HCT116 (cell line): ENCODE measurements around the gene PIN1. TPM values are rescaled to one million over a fixed set of nuclear protein-coding genes. Genes with fewer than 3 reads are reported as not detected.

Experiments
- ATAC-seq: fragments of 200-7000 bp; cut with Tn5 transposase; 2 replicates; pipeline ENCODE4 v1.9.1; 2020; ENCODE audit warnings: mild to moderate bottlenecking, moderate library complexity
- BruUV-seq: library from RNA; stranded (reverse); fragments of 400-500 nt; replicated peaks from 2 replicates; lab custom pipeline; 2021; lab: Mats Ljungman, UMichigan
- CTCF ChIA-PET: fragments of 300-600 bp; sonication (Branson Sonifier 250); formaldehyde crosslinking; loops from one replicate; lab custom pipeline; 2021; ENCODE audit warnings: antibody characterized with exemption; lab: Charles Lee
- POLR2A ChIA-PET: fragments of 300-600, 350-600 bp; sonication (Branson Sonifier 250); formaldehyde crosslinking; loops from one replicate; lab custom pipeline; 2021; ENCODE audit warnings: antibody characterized with exemption; lab: Charles Lee
- RAD21 ChIA-PET, 2 experiments: fragments of 300-600 bp; sonication (Branson Sonifier 250); formaldehyde crosslinking; loops; one replicate each; lab custom pipeline; 2023; ENCODE audit warnings: low total read pairs in 2 of 2; ENCODE audit not compliant: uncharacterized antibody in 2 of 2, unreplicated experiment in 2 of 2, low non-redundant PET in 1 of 2; lab: Charles Lee
- DNase-seq: peaks from one replicate; pipeline ENCODE4 v3.0.0-alpha.2; 2010; ENCODE audit warnings: low read depth, low spot score
- H2AFZ ChIP-seq: fragments of 200-600 bp; shearing (Covaris generic), sonication (generic); 2 replicates; pipeline ENCODE4 v1.6.1; 2017; ENCODE audit warnings: low read depth, mixed run types, mixed read lengths, antibody characterized with exemption, low read length; ENCODE audit not compliant: poor library complexity, severe bottlenecking
- H3K27ac ChIP-seq: 2 replicates; pipeline ENCODE4 v1.5.1; 2012; ENCODE audit warnings: low read depth, low read length
- H3K27me3 ChIP-seq: fragments of 200-600 bp; sonication (generic); 2 replicates; pipeline ENCODE4 v1.6.1; 2016; ENCODE audit warnings: mixed run types, low read length, mixed read lengths; ENCODE audit not compliant: insufficient read depth
- H3K36me3 ChIP-seq, 2 experiments: fragments of 200-500 bp in 1 of 2; fragments of 200-600 bp in 1 of 2; sonication (Bioruptor generic) in 1 of 2; sonication (generic) in 1 of 2; 2 replicates each; pipeline versions ENCODE4 v1.5.1 to v1.6.1; 2014 to 2016; ENCODE audit warnings: low read length in 2 of 2, inconsistent platforms in 1 of 2, mixed read lengths in 1 of 2, mixed run types in 1 of 2; ENCODE audit not compliant: insufficient read depth in 2 of 2, control insufficient read depth in 1 of 2
- H3K4me1 ChIP-seq, 2 experiments: fragments of 200-600 bp in 1 of 2; sonication (generic) in 1 of 2; 2 replicates each; pipeline versions ENCODE4 v1.5.1 to v1.6.1; 2012 to 2017; ENCODE audit warnings: low read length in 2 of 2, inconsistent platforms in 1 of 2, mild to moderate bottlenecking in 1 of 2, mixed read lengths in 1 of 2, mixed run types in 1 of 2, moderate library complexity in 1 of 2; ENCODE audit not compliant: insufficient read depth in 2 of 2, control insufficient read depth in 1 of 2
- H3K4me2 ChIP-seq: fragments of 200-600 bp; sonication (generic); 2 replicates; pipeline ENCODE4 v1.6.1; 2017; ENCODE audit warnings: mixed run types, low read length, mixed read lengths
- H3K4me3 ChIP-seq, 2 experiments: fragments of 200-600 bp in 1 of 2; sonication (generic) in 1 of 2; replicated peaks in 1 of 2; 2 replicates each; pipeline ENCODE4 v1.5.1; 2011 to 2016; ENCODE audit warnings: low read length in 2 of 2, control low read depth in 1 of 2, low read depth in 1 of 2, mild to moderate bottlenecking in 1 of 2, mixed read lengths in 1 of 2, mixed run types in 1 of 2
- H3K79me2 ChIP-seq: fragments of 200-600 bp; sonication (generic); 2 replicates; pipeline ENCODE4 v1.6.1; 2017; ENCODE audit warnings: mild to moderate bottlenecking, mixed run types, low read length, moderate library complexity, mixed read lengths; ENCODE audit not compliant: insufficient read depth
- H3K9ac ChIP-seq: fragments of 200-600 bp; sonication (generic); 2 replicates; pipeline ENCODE4 v1.6.1; 2016; ENCODE audit warnings: low read length, mixed read lengths
- H3K9me2 ChIP-seq: fragments of 200-600 bp; sonication (generic), shearing (Covaris generic); 2 replicates; pipeline ENCODE4 v1.6.1; 2017; ENCODE audit warnings: mixed run types, mild to moderate bottlenecking, moderate library complexity; ENCODE audit not compliant: insufficient read depth
- H3K9me3 ChIP-seq, 2 experiments: fragments of 200-500 bp in 1 of 2; fragments of 200-600 bp in 1 of 2; sonication (Bioruptor generic) in 1 of 2; sonication (generic) in 1 of 2; 2 replicates each; pipeline ENCODE4 v1.6.1; 2014 to 2017; ENCODE audit warnings: low read length in 2 of 2, mixed read lengths in 2 of 2, inconsistent platforms in 1 of 2, low read depth in 1 of 2, mild to moderate bottlenecking in 1 of 2, mixed run types in 1 of 2, moderate library complexity in 1 of 2; ENCODE audit not compliant: control insufficient read depth in 1 of 2, insufficient read depth in 1 of 2
- H4K20me1 ChIP-seq: fragments of 200-600 bp; sonication (generic), shearing (Covaris generic); 2 replicates; pipeline ENCODE4 v1.6.1; 2017; ENCODE audit warnings: mixed run types, mild to moderate bottlenecking, moderate library complexity; ENCODE audit not compliant: insufficient read depth
- ATF3 ChIP-seq: IDR thresholded peaks from 2 replicates; pipeline ENCODE4 v1.6.1; 2012
- CEBPB ChIP-seq: IDR thresholded peaks from 2 replicates; pipeline ENCODE4 v1.6.1; 2012; ENCODE audit warnings: low read depth
- EGR1 ChIP-seq: IDR thresholded peaks from 2 replicates; pipeline ENCODE4 v1.6.1; 2012; ENCODE audit warnings: low read depth
- ELF1 ChIP-seq: IDR thresholded peaks from 2 replicates; pipeline ENCODE4 v1.6.1; 2012; ENCODE audit warnings: low read depth, borderline replicate concordance
- EZH2 ChIP-seq: fragments of 200-600 bp; sonication (generic); IDR thresholded peaks from 2 replicates; pipeline ENCODE4 v1.6.1; 2017; ENCODE audit warnings: antibody characterized with exemption, mixed run types
- EZH2phosphoT487 ChIP-seq: fragments of 200-600 bp; IDR thresholded peaks from 2 replicates; pipeline ENCODE4 v1.6.1; 2018; ENCODE audit warnings: antibody characterized with exemption, borderline replicate concordance
- FOSL1 ChIP-seq: IDR thresholded peaks from 2 replicates; pipeline ENCODE4 v1.6.1; 2012; ENCODE audit warnings: low read depth
- JUND ChIP-seq: IDR thresholded peaks from 2 replicates; pipeline ENCODE4 v1.6.1; 2012
- MAX ChIP-seq: IDR thresholded peaks from 2 replicates; pipeline ENCODE4 v1.6.1; 2012
- RAD21 ChIP-seq: IDR thresholded peaks from 2 replicates; pipeline ENCODE4 v1.6.1; 2012; ENCODE audit warnings: low read depth, mild to moderate bottlenecking
- SIN3A ChIP-seq: IDR thresholded peaks from 2 replicates; pipeline ENCODE4 v1.6.1; 2012; ENCODE audit warnings: low read depth
- SP1 ChIP-seq: IDR thresholded peaks from 2 replicates; pipeline ENCODE4 v1.6.1; 2012; ENCODE audit warnings: low read depth
- TCF7L2 ChIP-seq: IDR thresholded peaks from 2 replicates; pipeline ENCODE4 v1.7.0; 2011; ENCODE audit warnings: borderline replicate concordance, inconsistent platforms; ENCODE audit not compliant: insufficient read depth, insufficient read length; ENCODE audit errors: extremely low read depth
- ZFX ChIP-seq: fragments of 450-650 bp; IDR thresholded peaks from 2 replicates; pipeline ENCODE4 v1.6.1; 2017
- ZNF274 ChIP-seq: fragments of 200-500 bp; sonication (Bioruptor generic); IDR thresholded peaks from 2 replicates; pipeline ENCODE4 v1.6.1; 2014; ENCODE audit warnings: mild to moderate bottlenecking, low read depth, low read length, inconsistent platforms
- intact Hi-C: fragments of 100-400 bp; cut with micrococcal nuclease; formaldehyde crosslinking; loops from 2 replicates; pipeline ENCODE4 v1.10.0; 2022
- total RNA-seq: library from RNA; stranded (reverse); gene quantifications from one replicate; pipeline ENCODE4 v1.2.1, GENCODE V29; 2021; ENCODE audit not compliant: unreplicated experiment

The PIN1 gene
- total RNA-seq, 1 experiment from 2014 or later = 78.9 TPM

GRCh38 chr19:9850235-9850959 lies 15.3 kb downstream of the PIN1 start:
- peaks cover 0 to 22% of the 10 kb centered on the region in 2 experiments; a peak in 2 of 4 replicates for H3K4me1 ChIP-seq
- H3K27ac ChIP-seq = no peak overlapping the region
- DNase-seq = no peak
- no peak overlapping the region for H2AFZ ChIP-seq
- no peaks in the 10 kb centered on the region for H4K20me1 ChIP-seq
- no peak for TF ChIP-seq SP1
- no peak for TF ChIP-seq FOSL1
- no peak for TF ChIP-seq JUND
- no peak for TF ChIP-seq ZFX
- no peak for TF ChIP-seq ELF1
- TF ChIP-seq SIN3A = no peak
- no peak for TF ChIP-seq RAD21
- no peak for TF ChIP-seq EZH2
- TF ChIP-seq ATF3 = no peak
- TF ChIP-seq MAX = no peak
- no peak for TF ChIP-seq ZNF274
- TF ChIP-seq TCF7L2 = no peak
- TF ChIP-seq CEBPB = no peak
- TF ChIP-seq EGR1 = no peak
- TF ChIP-seq EZH2phosphoT487 = no peak
- TF ChIP-seq, all 23 proteins: peak for 0
- peaks cover 7% of the 10 kb centered on the region; the same call in 1 of the 2 replicates for H3K79me2 ChIP-seq
- H3K4me2 ChIP-seq = no peak overlapping the region
- intact Hi-C loops = no loop called here
- POLR2A ChIA-PET = no interaction called here
- no TSS peak for BruUV-seq
- no peaks in the 10 kb centered on the region; a peak in 1 of 4 replicates for H3K36me3 ChIP-seq
- CTCF ChIA-PET = no interaction called here
- no peak for ATAC-seq
- H3K9me2 ChIP-seq = no peaks in the 10 kb centered on the region
- no peak overlapping the region for H3K4me3 ChIP-seq
- no peaks in the 10 kb centered on the region for H3K9me3 ChIP-seq
- no peaks in the 10 kb centered on the region for H3K27me3 ChIP-seq
- RAD21 ChIA-PET = no interaction called here
- no peak overlapping the region for H3K9ac ChIP-seq
